Neural cell (in vitro differentiated cells): Measurements from ENCODE around the gene HS6ST3.
A peak's percentile ranks its signal among the peaks of the same experiment; 100 is the strongest.

Source experiments
- CTCF ChIP-seq: fragments of 450-650 bp; IDR thresholded peaks from 2 replicates; pipeline ENCODE4 v1.5.1; 2014; ENCODE audit warnings: antibody characterized with exemption, mild to moderate bottlenecking, moderate library complexity; ENCODE audit not compliant: poor library complexity, severe bottlenecking
- EP300 ChIP-seq: fragments of 450-650 bp; conservative IDR thresholded peaks from 2 replicates; pipeline ENCODE4 v1.6.1; 2014; ENCODE audit warnings: antibody characterized with exemption, mild to moderate bottlenecking, moderate library complexity; ENCODE audit not compliant: poor library complexity, severe bottlenecking
- EZH2 ChIP-seq: fragments of 200-600, 300-800 bp; shearing (Covaris generic), sonication (generic); IDR thresholded peaks from 2 replicates; pipeline ENCODE4 v1.6.1; 2014; ENCODE audit warnings: antibody characterized with exemption, low read length, borderline replicate concordance, mild to moderate bottlenecking; ENCODE audit not compliant: insufficient read depth, poor library complexity, severe bottlenecking
- MXI1 ChIP-seq: fragments of 450-650 bp; conservative IDR thresholded peaks from 2 replicates; pipeline ENCODE4 v1.6.1; 2014; ENCODE audit warnings: antibody characterized with exemption, mild to moderate bottlenecking; ENCODE audit not compliant: poor library complexity, severe bottlenecking
- POLR2AphosphoS5 ChIP-seq: IDR thresholded peaks from 2 replicates; pipeline ENCODE4 v1.6.1; 2012
- RAD21 ChIP-seq: fragments of 450-650 bp; conservative IDR thresholded peaks from 2 replicates; pipeline ENCODE4 v1.6.1; 2014; ENCODE audit warnings: antibody characterized with exemption, mild to moderate bottlenecking, moderate library complexity
- REST ChIP-seq: IDR thresholded peaks from 2 replicates; pipeline ENCODE4 v1.6.1; 2012; ENCODE audit warnings: borderline replicate concordance
- SMC3 ChIP-seq: fragments of 450-650 bp; conservative IDR thresholded peaks from 2 replicates; pipeline ENCODE4 v1.6.1; 2014; ENCODE audit warnings: antibody characterized with exemption, mild to moderate bottlenecking, moderate library complexity; ENCODE audit not compliant: poor library complexity
- TAF1 ChIP-seq: IDR thresholded peaks from 2 replicates; pipeline ENCODE4 v1.6.1; 2012; ENCODE audit warnings: low read depth

- TF ChIP-seq POLR2AphosphoS5 (no peak), CTCF (peak; percentile 78), SMC3 (peak; percentile 78), EZH2 (no peak), REST (peak; percentile 30), TAF1 (no peak), MXI1 (no peak), EP300 (peak; percentile 75), RAD21 (peak; percentile 86)
Measured at GRCh38 chr13:96796091-96796633, 706.3 kb downstream of the HS6ST3 start.
